Measurements from ENCODE around the gene FOXP3. TPM values are rescaled to one million over a fixed set of nuclear protein-coding genes. Genes with fewer than 3 reads are reported as not detected.

FOXP3 gene
- total RNA-seq, 1 donor from 2014 or later: not detected

GRCh38 chrX:49231333-49232000 is 33.0 kb downstream of the FOXP3 start:
- TF ChIP-seq, protein P1, sequence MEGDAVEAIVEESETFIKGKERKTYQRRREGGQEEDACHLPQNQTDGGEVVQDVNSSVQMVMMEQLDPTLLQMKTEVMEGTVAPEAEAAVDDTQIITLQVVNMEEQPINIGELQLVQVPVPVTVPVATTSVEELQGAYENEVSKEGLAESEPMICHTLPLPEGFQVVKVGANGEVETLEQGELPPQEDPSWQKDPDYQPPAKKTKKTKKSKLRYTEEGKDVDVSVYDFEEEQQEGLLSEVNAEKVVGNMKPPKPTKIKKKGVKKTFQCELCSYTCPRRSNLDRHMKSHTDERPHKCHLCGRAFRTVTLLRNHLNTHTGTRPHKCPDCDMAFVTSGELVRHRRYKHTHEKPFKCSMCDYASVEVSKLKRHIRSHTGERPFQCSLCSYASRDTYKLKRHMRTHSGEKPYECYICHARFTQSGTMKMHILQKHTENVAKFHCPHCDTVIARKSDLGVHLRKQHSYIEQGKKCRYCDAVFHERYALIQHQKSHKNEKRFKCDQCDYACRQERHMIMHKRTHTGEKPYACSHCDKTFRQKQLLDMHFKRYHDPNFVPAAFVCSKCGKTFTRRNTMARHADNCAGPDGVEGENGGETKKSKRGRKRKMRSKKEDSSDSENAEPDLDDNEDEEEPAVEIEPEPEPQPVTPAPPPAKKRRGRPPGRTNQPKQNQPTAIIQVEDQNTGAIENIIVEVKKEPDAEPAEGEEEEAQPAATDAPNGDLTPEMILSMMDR (conservative IDR thresholded peaks at IDR 0.05; ENCODE audit: low read depth, low read length): no peak
- no peak for DNase-seq (ENCODE audit: low read depth)
- H3K4me3 ChIP-seq (ENCODE audit: low read depth, low read length): no peak overlapping the region

DNA sequence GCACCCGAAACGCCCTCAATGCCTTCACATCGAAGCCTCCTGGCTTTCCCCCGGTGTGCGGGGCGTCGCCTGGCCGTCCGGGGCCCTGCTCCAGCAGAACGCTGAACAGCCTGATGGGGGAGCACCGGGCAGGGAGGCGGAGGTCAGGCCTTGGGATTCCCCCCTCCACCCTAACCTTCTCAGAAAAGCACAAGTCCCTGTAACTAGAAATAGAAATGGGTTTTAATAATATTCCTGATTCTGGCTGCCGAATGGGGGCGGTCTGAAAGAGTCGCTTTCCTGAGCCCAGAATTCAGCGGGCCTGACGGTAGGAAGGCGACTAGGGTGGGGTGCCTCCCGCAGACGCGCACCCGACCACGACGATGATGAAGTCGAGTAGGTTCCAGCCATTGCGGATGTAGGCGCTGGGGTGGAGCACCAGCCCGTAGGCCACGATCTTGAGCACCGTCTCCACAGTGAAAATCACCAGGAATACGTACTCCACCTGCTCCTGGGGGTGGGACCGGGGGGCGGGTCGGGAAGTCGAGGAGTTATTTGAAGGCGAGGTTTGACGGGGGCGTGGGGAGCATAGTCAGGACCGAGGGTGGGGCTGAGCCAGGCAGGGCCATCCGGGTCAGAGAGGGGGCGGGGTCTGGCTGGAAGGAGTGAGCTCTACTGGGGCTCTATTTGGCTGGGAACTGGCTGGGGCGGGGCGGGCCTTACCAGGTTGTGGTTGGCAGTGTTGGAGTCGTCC is 33.8 kb downstream of the FOXP3 start:
- H3K4me3 ChIP-seq (ENCODE audit: low read depth, low read length): peak overlapping the region; percentile 42
- no peak for DNase-seq (ENCODE audit: low read depth)
- TF ChIP-seq, protein P1 (conservative IDR thresholded peaks at IDR 0.05; ENCODE audit: low read depth, low read length): no peak

- no peak for DNase-seq (ENCODE audit: low read depth)
- H3K4me3 ChIP-seq (ENCODE audit: low read depth, low read length): no peak overlapping the region
- TF ChIP-seq, protein P1 (conservative IDR thresholded peaks at IDR 0.05; ENCODE audit: low read depth, low read length): no peak
These were observed 36.3 kb downstream of the FOXP3 start for GRCh38 chrX:49228185-49228584.

- no peak overlapping the region for H3K4me3 ChIP-seq (ENCODE audit: low read depth, low read length)
- DNase-seq (ENCODE audit: low read depth): no peak
- TF ChIP-seq, protein P1 (conservative IDR thresholded peaks at IDR 0.05; ENCODE audit: low read depth, low read length): no peak
These were observed 36.8 kb downstream of the FOXP3 start for GRCh38 chrX:49227726-49228125.

- H3K4me3 ChIP-seq (ENCODE audit: low read depth, low read length): no peak overlapping the region
- DNase-seq (ENCODE audit: low read depth): no peak
- TF ChIP-seq, protein P1 (conservative IDR thresholded peaks at IDR 0.05; ENCODE audit: low read depth, low read length): no peak
These were observed 37.6 kb downstream of the FOXP3 start for GRCh38 chrX:49226946-49227345.

GRCh38 chrX:49225858-49226257 is 38.7 kb downstream of the FOXP3 start:
- TF ChIP-seq, protein P1 (conservative IDR thresholded peaks at IDR 0.05; ENCODE audit: low read depth, low read length): no peak
- no peak overlapping the region for H3K4me3 ChIP-seq (ENCODE audit: low read depth, low read length)
- DNase-seq (ENCODE audit: low read depth): no peak
